CD4-positive, alpha-beta T cell treated with Interleukin-6 at 100 ng/mL for 8 hours (primary cell): ENCODE measurements around the gene PRSS21.

Experiments used
- DNase-seq: peaks from one replicate; pipeline ENCODE4 v3.0.0-alpha.2; 2020; ENCODE audit warnings: mixed read lengths, low spot score

PRSS21 gene, protein sequence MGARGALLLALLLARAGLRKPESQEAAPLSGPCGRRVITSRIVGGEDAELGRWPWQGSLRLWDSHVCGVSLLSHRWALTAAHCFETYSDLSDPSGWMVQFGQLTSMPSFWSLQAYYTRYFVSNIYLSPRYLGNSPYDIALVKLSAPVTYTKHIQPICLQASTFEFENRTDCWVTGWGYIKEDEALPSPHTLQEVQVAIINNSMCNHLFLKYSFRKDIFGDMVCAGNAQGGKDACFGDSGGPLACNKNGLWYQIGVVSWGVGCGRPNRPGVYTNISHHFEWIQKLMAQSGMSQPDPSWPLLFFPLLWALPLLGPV

DNA sequence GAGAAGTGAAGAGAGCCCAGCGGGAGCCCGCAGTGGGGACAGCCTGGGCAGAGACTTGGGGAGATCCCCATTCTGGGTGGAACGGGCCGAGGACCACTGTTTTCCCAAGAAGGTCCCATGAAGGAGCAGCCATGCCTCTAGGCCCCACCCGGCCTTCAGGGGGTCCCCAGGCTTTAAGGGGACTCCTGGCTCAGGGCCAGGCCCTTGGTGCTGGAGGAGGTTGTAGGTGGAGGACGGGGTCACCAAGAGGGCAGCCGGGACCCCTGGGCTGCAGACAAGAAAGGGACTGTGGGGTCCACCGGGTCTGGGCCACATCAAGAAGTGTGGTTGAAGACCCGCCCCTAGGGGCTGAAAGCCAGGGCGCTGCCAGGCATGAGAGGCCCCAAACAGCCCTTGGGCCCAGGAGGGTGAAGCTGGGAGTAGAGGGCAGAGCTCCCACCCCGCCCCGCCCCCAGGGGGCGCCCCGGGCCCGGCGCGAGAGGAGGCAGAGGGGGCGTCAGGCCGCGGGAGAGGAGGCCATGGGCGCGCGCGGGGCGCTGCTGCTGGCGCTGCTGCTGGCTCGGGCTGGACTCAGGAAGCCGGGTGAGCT, at the start of gene PRSS21:
PRSS21 (plus strand) TSS at position 487 of the 589 bp plus-strand sequence; CDS start at position 519, 32 bp downstream.
- DNase-seq: peak; percentile 17

DNA sequence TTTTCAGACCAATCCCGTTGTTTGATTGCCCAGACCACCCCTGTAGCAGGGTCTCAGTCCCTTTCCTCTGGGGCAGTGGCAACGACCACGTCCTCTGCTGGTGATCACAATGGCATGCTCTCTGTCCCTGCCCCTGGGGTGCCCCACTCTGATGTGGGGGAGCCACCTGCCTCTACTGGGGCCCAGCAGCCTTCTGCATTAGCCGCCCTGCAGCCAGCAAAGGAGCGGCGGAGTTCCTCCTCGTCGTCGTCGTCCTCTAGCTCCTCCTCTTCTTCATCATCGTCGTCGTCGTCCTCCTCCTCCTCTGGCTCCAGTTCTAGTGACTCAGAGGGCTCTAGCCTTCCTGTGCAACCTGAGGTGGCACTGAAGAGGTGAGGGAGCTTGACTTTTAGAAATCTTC, 49.1 kb upstream of the PRSS21 start:
- DNase-seq: no peak

DNA sequence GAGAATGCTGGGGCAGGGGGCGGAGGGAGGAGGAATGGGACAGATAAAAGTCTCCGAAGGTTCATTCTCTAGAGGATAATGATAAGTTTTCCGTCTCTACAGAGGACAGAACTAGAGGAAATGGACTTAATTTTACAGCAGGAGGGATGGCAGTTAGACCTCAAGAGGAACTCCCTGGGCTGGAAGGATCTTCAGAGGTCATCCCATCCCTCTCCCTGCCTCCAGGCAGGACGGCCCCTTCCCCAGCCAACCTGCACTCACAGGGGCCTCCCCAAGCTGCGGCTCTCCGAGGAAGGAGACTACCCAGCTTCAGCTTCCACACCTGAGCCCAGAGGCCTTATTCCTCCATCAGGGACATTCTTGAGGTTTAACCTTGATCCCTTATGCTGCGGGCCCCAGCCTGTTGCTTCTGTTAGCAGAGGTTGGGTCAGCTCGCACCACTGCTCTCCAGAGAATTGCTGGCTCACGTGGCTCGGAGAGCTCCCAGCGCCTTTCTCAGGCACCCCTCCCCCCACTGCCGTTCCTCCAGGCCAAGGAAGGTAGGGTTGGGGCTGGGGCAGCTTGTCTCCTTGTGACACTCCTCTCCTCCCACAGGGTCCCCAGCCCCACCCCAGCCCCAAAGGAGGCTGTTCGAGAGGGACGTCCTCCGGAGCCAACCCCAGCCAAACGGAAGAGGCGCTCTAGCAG, 48.5 kb upstream of the PRSS21 start:
- no peak for DNase-seq

DNA sequence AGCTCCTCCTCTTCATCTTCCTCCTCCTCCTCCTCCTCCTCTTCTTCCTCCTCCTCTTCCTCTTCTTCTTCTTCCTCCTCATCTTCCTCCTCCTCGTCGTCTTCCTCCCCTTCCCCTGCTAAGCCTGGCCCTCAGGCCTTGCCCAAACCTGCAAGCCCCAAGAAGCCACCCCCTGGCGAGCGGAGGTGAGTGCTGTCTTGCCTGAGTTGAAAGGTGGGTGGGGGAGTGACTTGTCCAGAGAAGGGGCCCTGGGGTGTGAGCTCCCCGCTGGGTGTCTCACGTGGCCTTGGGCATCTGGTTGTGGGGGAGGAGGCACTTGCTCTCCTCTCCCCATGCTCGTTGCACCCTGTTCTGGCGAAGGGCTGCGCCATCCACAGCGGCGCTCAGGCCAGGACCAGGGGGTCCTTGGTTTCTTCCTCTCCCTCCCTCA, 47.9 kb upstream of the PRSS21 start:
- no peak for DNase-seq

DNA sequence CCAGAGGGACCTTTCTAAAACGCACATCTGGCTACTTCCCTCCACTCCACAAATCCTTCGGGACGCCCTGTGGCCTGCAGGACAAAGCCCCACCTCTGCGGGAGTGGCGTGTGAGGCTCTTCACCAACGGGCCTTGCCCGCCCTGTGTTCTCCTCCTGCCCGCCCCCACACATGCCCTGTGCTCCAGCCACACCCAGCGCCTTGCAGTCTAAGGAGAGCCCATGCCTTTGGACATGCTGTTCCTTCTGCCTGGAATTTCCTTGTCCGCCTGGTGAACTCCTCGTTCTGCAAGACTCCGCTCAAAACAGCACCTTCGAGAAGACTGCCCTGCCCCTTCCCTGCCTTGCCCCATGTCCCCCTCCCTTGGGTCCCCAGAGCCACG, 47.4 kb upstream of the PRSS21 start:
- no peak for DNase-seq

DNA sequence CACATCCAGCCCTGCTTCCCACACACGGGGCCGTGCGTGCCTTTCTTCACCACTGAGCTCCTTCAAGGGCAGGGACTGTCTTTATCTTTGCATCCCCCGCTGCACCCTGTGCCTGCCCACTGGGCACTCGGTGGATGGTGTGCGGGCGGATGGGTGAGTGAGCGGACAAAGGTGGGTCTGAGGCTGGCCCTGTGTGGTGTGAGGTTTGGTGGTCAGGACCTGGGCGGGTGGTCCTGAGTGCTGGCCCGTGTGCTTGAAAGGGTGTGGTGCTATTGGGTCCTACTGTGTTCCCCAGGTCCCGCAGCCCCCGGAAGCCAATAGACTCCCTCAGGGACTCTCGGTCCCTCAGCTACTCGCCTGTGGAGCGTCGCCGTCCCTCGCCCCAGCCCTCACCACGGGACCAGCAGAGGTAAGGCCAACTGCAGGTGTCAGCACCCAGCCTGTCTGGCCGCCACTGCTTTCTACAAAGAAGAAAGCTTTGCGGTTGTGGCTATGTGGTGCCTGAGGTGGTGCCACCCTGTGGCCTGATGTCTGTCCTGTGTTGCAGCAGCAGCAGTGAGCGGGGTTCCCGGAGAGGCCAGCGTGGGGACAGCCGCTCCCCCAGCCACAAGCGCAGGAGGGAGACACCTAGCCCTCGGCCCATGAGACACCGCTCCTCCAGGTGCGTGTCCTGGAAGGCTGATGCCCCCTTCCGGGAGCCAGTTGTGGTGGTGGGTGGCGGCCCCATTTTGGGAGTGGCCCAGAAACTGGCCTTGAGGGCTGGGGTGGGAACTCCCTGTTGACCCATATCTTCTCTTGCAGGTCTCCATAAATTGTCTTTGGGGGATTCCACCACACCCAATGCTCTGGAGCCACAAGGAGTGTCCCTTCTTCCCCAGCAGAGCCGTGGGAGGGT, 46.7 kb upstream of the PRSS21 start:
- no peak for DNase-seq

DNA sequence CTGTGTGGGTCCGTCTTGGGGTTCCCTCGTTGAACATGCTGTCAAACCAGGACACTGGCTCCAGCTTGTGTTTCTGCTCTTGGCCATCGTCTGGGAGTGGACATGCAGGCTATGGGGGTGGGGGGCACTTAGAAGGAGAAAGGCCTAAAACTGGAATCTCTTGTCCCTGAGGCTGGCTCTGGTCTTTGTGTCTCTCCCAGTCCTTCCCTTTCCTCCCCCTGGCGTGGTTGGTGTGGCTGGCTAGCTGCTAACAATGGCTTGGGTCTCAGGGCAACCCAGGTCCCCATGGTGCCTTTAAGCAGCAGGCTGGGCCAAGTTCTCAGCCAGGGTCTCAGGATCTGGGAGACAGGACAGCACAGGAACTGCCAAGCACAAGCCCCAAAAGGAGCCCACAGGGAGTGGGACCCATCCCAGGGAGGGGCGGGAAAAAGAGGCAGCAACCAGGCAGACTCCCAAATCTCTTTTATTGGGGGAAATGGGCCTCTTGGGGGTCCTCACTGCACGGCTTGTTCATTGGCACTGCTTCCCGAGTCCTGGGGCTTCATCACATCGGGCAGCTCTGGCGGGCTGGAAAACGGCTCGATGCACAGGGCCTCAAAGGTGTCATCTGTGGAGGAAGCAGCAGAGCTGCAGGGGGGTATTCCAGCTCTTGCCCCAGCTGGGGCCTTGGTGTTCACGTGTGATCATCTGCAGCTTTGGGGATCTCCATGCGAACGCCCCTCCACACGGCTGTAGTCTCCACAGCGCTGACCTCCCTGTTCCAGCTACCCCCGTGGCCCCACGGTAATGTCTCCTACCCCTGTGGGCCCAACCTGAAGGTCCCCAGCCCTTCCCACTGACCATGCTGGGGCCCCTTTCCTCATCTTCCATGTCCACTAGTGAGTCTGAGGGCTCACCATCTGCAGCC, 45.3 kb upstream of the PRSS21 start:
- DNase-seq: no peak

DNA sequence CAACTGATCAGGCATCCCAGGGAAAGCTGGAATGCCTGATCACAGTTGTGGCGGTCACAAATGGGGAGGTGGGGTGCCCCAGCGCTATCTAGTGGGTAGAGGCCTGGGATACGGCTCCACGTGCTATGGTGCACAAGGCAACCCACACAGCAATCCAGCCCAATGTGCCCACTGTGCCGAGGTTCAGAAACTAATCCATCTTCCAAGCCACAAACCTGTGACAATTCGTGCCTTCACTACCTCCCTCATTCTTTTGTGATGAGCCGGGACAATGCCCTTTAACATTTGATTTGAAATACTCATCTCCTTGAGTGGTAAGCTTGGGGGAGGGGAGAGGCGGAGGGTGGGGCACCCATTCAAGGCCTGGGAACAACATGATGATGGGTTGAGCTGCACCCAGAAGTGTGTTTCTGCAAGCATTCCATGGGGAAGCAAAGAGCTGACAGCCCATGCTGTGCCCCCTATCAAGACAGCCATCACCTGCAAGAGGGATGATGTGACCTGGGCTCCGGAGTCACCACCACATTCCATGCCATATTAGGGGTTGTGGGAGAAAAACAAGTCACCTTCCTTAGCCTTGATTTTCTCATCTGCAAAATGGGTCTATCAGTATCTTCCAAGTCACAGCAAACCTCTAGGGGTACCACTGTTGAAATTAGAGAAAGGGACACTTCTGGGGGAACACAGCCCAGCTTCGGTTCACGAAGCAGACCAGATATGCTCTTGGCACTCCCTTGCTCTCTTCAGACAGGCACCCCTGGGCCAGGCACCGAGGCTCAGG, 43.7 kb upstream of the PRSS21 start:
- DNase-seq: no peak

DNA sequence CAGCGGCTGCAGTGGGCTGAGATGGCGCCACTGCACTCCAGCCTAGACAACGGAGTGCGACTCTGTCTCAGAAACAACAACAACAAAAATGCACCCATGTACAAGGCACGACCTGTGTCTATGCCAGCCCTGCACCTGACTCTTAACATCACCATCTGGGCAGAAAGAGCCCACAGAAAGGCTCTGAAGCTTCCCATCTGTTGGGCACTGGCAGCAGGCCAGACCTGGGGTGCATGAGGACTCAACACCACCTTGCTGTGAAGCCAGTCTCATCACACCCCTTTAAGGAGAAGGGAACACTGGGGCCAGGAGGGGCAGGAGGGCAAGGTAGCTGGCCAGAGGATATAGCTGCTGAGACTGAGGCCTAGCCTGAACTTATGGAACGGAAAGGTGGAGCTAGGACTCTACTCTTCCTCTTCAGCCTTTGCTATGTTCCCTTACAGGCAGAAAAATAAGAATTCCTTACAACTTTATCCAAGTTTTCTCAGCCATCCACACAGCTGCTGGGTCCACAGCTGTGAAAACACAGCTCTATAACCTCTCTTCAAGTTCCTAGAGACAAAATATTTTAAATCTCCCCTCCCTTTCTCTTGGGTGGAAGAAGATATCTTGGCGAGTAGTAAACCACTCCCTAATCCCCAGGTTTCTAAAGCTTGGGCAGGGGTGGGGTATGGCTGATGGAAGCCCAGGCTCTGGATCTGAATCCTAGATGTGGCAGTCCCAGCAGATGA, 42.7 kb upstream of the PRSS21 start:
- no peak for DNase-seq

DNA sequence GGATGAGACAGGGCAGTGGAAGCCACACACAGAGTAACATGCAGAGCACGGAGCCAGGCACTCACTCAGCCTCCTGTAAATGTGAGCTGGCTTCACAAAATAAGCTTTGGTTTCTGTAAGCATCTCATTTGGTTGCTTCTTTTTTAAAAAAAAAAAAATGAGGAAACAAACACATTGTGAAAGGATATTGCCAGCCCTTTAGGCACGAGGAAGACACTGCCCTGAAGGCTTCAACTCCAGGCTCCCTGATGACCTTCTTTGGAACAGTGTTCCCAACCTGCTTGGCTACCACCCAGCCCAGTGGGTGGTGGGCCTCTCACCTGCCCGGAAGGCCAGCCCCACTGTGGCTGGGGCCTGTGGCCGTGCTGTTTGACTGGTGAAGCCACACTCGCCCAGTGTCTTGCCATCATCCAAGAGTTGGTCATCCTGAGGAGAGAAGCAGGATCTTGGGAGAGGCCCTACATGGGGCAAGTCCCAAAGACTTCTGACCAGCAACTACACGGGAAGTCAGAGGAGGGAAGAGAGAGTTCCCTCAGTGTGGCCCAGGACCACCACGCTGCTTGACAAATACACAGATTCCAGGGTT, 41.8 kb upstream of the PRSS21 start:
- no peak for DNase-seq

DNA sequence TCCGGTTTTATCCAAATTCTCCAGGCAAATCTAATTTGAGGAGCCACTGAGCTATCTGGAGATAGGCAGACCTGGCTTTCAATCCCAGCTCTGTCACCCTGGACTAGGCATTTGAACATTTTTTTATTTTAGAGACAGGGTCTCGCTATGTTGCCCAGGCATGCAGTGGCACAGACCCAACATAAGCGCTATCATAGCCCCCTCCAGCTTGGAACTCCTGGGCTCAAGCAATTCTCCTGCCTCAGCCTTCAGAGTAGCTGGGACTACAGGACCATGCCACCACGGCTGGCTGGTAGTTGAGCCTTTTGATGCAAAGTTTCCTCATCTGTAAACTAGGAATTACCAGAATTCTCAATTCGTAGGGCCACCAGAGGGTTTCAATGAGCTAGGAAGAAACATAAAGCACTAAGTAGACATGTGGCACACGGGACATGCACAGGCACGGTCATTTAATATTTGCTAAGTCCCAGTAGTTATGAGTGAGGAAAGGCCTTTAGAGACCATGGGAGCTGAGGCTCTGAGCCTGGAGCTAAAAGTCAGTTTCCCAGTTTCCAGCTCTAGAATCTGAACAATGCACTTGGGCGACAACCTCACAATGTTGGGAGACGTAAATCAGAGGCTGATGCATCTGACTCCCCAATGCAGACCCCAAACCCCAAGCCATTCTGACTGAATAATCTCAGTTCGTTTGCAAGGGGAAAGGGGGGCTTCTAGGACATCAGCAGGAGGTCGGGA, 41.1 kb upstream of the PRSS21 start:
- no peak for DNase-seq

DNA sequence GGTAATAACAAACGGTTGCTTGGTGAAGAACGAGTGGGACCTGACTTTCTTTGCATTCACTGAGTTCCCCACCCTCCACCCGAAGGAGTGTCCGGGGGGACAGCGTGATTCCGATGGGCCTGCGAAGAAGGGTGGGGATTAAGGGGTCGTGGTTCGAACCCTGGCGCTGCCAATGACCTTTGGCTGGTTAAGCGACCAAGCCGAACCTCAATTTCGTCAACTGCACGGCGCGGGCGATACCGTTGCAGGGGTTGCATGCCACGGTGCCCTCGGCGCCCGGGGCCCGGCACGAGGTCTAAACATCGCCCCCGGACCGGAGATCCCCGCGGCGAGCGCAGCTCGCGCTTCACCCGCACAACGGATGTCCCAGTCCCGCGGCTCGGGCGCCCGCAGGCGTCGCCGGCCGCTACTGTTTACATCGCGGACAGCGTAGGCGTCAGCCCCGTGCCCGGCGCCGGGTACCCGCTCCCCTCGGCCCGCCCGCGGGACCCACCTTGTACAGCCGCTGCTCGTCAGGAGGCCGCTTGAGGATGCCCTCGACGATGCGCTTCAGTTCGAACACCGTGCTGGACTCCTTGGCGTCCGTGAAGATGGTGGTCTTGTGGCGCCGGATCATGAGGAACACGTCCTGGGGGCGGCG, 40.4 kb upstream of the PRSS21 start:
- DNase-seq: no peak

DNA sequence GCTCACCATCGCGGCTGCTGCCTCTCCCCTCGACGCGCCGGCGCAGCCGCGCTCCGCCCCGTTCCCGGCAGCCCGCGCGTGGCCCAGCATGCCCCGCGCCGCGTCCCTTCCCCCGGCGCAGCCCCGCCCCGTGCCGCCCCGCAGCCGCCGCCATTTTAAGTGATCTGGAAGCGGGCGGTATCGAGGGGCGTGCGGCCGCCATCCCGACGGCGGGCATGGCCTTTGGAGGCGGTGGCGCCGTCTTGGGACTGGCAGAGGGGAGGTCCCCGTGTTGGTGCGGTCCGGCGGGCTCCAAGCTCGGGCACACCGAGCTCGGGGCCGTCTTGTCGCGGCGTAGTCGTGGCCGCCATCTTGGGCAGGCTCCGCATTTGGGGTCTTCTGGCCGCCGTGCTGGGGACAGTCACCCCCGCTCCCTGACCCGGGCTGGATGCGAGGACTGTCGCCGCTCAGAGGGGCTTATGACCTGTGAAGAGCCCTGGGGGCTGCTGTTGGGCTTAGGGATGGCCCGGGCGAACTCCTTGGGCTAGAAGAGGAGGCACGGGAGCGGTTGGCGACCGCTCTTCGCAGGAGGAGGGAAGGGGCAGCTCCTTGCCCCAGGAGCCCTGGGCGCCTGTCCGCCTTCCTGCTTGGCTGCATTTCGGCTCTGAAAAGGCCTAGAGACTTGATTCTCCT, 39.7 kb upstream of the PRSS21 start, which contains the start of gene ELOB:
ELOB (minus strand) TSS at position 50 of the 672 bp plus-strand sequence; CDS start at position 9, 41 bp downstream.
- DNase-seq: peak; percentile 86

DNA sequence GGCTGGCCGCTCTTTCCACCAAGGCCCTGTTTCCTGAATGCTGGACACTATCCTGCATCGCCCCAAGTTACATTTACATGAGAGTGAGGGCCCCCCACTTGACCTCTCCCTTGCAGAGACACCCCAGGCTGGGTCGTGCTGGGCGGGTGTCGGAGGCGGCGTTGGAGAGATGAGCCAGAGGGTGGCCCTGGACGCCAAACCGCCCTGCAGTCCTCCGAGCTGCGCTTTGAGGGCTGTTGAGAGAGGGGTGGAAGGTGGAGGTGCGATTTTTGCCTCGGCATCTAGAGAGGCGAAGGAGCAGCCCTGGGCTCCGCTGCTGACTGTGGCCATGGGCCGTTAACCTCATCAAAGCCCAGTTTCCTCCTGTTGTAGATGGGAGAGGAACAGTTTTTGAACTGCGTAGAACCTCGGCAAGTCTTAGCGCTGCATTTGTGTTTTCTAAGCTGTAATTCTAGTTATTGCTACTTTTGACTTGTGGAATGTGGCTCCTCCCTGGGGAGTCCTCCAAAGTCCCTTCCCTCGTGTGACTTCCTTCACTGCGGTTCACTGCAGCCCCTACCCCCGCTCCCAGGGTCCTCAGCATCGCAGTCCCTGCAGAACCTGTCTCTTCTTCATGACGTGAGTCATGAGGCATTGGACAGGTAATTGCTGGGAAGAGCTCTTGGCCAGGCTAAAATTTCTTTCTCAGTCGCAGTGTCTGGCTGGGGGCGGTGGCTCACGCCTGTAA, 39.0 kb upstream of the PRSS21 start:
- DNase-seq: peak; percentile 33

DNA sequence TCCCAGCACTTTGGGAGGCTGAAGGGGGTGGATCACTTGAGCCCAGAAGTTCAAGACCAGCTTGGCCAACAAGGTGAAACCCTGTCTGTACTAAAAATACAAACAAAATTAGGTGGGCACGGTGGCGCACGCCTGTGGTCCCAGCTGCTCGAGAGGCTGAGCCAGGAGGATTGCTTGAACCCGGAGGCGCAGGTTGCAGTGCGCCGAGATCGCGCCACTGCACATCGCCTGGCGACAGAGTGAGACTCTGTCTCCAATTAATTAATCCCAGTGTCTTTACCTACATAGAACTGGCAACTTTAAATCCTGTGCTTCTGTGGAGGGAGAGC, 38.4 kb upstream of the PRSS21 start:
- DNase-seq: no peak

DNA sequence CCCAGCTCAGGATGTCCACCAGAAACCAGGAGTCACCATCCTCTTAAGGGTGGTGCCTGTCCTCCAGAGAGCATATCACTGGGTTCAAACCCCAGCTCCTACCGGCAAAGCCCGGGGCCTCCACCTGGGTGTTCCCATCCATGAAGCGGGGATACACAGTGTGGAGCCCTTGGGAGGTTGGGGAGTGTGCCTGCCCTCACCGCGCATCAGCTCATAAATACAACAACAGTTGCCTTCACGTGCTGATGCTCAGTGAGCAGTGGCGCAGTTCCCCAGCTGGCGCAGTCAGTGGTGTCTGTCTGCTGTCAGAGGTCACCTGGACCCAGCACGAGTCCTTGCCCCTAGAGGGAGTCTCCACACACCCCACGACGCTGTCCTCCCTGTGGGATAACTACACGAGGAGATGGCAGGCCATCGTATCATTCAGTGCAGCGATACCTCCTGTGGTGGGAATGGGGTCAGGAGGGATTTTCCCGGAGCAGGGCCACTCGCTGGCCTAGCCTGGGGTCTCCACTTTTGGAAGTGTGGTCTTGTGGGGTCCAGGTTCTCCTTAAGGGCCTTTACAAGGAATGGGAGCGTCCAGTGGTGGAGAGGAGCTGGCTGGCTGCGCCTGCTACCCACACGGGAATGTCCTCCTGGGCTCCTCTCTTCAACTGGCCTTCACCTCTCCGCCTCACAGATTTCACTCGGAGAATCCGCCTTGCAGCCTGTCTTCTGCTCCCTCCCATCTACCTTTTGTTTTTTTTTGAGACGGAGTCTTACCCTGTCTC, 37.7 kb upstream of the PRSS21 start:
- no peak for DNase-seq
